OCI-LY1 (cell line): ENCODE results near the gene CAMTA1.

ENCODE experiments used
- H2AFZ ChIP-seq: fragments of 200-600 bp; sonication (generic), shearing (Covaris generic); 2 replicates; pipeline ENCODE4 v1.6.0; 2014; ENCODE audit warnings: antibody characterized with exemption, mild to moderate bottlenecking, low read length
- H3F3A ChIP-seq: fragments of 200-600 bp; sonication (generic), shearing (Covaris generic); 2 replicates; pipeline ENCODE4 v1.6.0; 2014; ENCODE audit warnings: mild to moderate bottlenecking, antibody characterized with exemption, low read length, moderate library complexity; ENCODE audit not compliant: insufficient read depth
- H3K27ac ChIP-seq: fragments of 200-600 bp; sonication (generic); 2 replicates; pipeline ENCODE4 v1.5.1; 2014; ENCODE audit warnings: low read length, mixed run types, mild to moderate bottlenecking, low read depth; ENCODE audit not compliant: poor library complexity, severe bottlenecking
- H3K27me3 ChIP-seq: fragments of 200-600 bp; sonication (generic); 2 replicates; pipeline ENCODE4 v1.6.0; 2014; ENCODE audit warnings: antibody characterized with exemption, mild to moderate bottlenecking, low read length, moderate library complexity; ENCODE audit not compliant: insufficient read depth
- H3K36me3 ChIP-seq: fragments of 200-600 bp; sonication (generic); 2 replicates; pipeline ENCODE4 v1.6.1; 2014; ENCODE audit warnings: mild to moderate bottlenecking, antibody characterized with exemption, low read length, moderate library complexity, mixed read lengths; ENCODE audit not compliant: insufficient read depth
- H3K4me1 ChIP-seq: fragments of 200-600 bp; sonication (generic); 2 replicates; pipeline ENCODE4 v1.5.1; 2014; ENCODE audit warnings: mild to moderate bottlenecking, low read length, moderate library complexity; ENCODE audit not compliant: insufficient read depth, severe bottlenecking
- H3K4me2 ChIP-seq: fragments of 200-600 bp; sonication (generic), shearing (Covaris generic); 2 replicates; pipeline ENCODE4 v1.6.1; 2014; ENCODE audit warnings: low read length
- H3K4me3 ChIP-seq: fragments of 200-600 bp; sonication (generic); 2 replicates; pipeline ENCODE4 v1.5.1; 2014; ENCODE audit warnings: low read length, low read depth, mild to moderate bottlenecking, mixed read lengths; ENCODE audit not compliant: poor library complexity, severe bottlenecking
- H3K79me2 ChIP-seq: fragments of 200-600 bp; shearing (Covaris generic); 2 replicates; pipeline ENCODE4 v1.6.1; 2016; ENCODE audit warnings: mixed run types, low read length, mixed read lengths; ENCODE audit not compliant: insufficient read depth
- H3K9ac ChIP-seq: fragments of 200-600 bp; sonication (generic), shearing (Covaris generic); 2 replicates; pipeline ENCODE4 v1.6.1; 2014; ENCODE audit warnings: mild to moderate bottlenecking, low read length, mixed read lengths
- H3K9me2 ChIP-seq: fragments of 200-600 bp; sonication (generic), shearing (Covaris generic); 2 replicates; pipeline ENCODE4 v1.6.1; 2014; ENCODE audit warnings: low read depth, mild to moderate bottlenecking, low read length, mixed read lengths
- H3K9me3 ChIP-seq: fragments of 200-600 bp; shearing (Covaris generic); 2 replicates; pipeline ENCODE4 v1.6.1; 2014; ENCODE audit warnings: low read length, mixed read lengths
- H4K20me1 ChIP-seq: fragments of 200-600 bp; sonication (generic), shearing (Covaris generic); 2 replicates; pipeline ENCODE4 v1.6.0; 2016; ENCODE audit warnings: mild to moderate bottlenecking, low read length; ENCODE audit not compliant: insufficient read depth
- CTCF ChIP-seq: fragments of 200-600 bp; sonication (generic), shearing (Covaris generic); IDR thresholded peaks from 2 replicates; pipeline ENCODE4 v1.5.1; 2017; ENCODE audit warnings: mild to moderate bottlenecking, antibody characterized with exemption, low read length, moderate library complexity, mixed read lengths
- EZH2 ChIP-seq: fragments of 200-600 bp; sonication (generic), shearing (Covaris generic); IDR thresholded peaks from 2 replicates; pipeline ENCODE4 v1.8.0; 2017; ENCODE audit warnings: borderline replicate concordance, mixed run types, mild to moderate bottlenecking, antibody characterized with exemption, low read length, moderate library complexity, mixed read lengths

CAMTA1 gene

GRCh38 chr1:7403265-7404045 lies 618.2 kb downstream of the CAMTA1 start:
- Histone ChIP-seq H3K4me3 (no peak overlapping the region), H3K27me3 (no peaks in the 10 kb centered on the region), H2AFZ (no peak overlapping the region), H3K27ac (no peak overlapping the region), H3K9me2 (no peaks in the 10 kb centered on the region), H3K9ac (no peak overlapping the region), H3K9me3 (no peaks in the 10 kb centered on the region), H3K4me1 (peaks cover 21% of the 10 kb centered on the region), H3K79me2 (no peaks in the 10 kb centered on the region), H3K36me3 (no peaks in the 10 kb centered on the region), H3F3A (no peaks in the 10 kb centered on the region), H4K20me1 (no peaks in the 10 kb centered on the region), H3K4me2 (no peak overlapping the region)
- TF ChIP-seq CTCF (no peak), EZH2 (no peak)

GRCh38 chr1:7404046-7404742 lies 618.9 kb downstream of the CAMTA1 start:
- no peak for TF ChIP-seq EZH2
- TF ChIP-seq CTCF: no peak
- Histone ChIP-seq H3K4me2 (no peak overlapping the region), H3K27me3 (no peaks in the 10 kb centered on the region), H3F3A (no peaks in the 10 kb centered on the region), H3K9me3 (no peaks in the 10 kb centered on the region), H2AFZ (no peak overlapping the region), H3K79me2 (no peaks in the 10 kb centered on the region), H4K20me1 (no peaks in the 10 kb centered on the region), H3K4me3 (no peak overlapping the region), H3K9ac (no peak overlapping the region), H3K9me2 (no peaks in the 10 kb centered on the region), H3K27ac (no peak overlapping the region), H3K4me1 (peaks cover 24% of the 10 kb centered on the region), H3K36me3 (no peaks in the 10 kb centered on the region)

GRCh38 chr1:7405844-7406500 lies 620.7 kb downstream of the CAMTA1 start:
- Histone ChIP-seq H4K20me1 (no peaks in the 10 kb centered on the region), H3K4me3 (no peak overlapping the region), H3K27me3 (no peaks in the 10 kb centered on the region), H3K9ac (no peak overlapping the region), H3K4me1 (peaks cover 24% of the 10 kb centered on the region), H3K79me2 (no peaks in the 10 kb centered on the region), H3K27ac (peak overlapping the region; percentile 22), H3K4me2 (no peak overlapping the region), H3K9me3 (no peaks in the 10 kb centered on the region), H3K9me2 (no peaks in the 10 kb centered on the region), H3K36me3 (no peaks in the 10 kb centered on the region), H3F3A (no peaks in the 10 kb centered on the region), H2AFZ (no peak overlapping the region)
- TF ChIP-seq EZH2 (no peak), CTCF (no peak)
